ENCODE results near the gene AKT1S1. TPM values are rescaled to one million over a fixed set of nuclear protein-coding genes. Genes with fewer than 3 reads are reported as not detected.

AKT1S1 gene
- total RNA-seq, 1 donor from 2014 or later, result 48.8 TPM

GRCh38 chr19:49887665-49888509, 10.7 kb upstream of the AKT1S1 start:
- H3K36me3 Mint-ChIP-seq (ENCODE audit: insufficient read depth), result peaks cover 18% of the 10 kb centered on the region
- H3K27me3 Mint-ChIP-seq, result peaks cover 24% of the 10 kb centered on the region
- TF ChIP-seq CTCF (IDR thresholded peaks at IDR 0.05; ENCODE audit: unreplicated experiment), result no peak
- no peaks in the 10 kb centered on the region for H3K9me3 Mint-ChIP-seq (ENCODE audit: low read depth)
- H3K4me3 Mint-ChIP-seq (ENCODE audit: low read depth), result no peak overlapping the region
- DNase-seq (ENCODE audit: low spot score, unreplicated experiment), result no peak
- no peak overlapping the region for H3K27ac Mint-ChIP-seq
- peaks cover 1% of the 10 kb centered on the region for H3K4me1 Mint-ChIP-seq (ENCODE audit: low read depth)

- Mint-ChIP-seq H3K36me3 (ENCODE audit: insufficient read depth) (peaks cover 23% of the 10 kb centered on the region), H3K9me3 (ENCODE audit: low read depth) (no peaks in the 10 kb centered on the region), H3K4me3 (ENCODE audit: low read depth) (no peak overlapping the region), H3K4me1 (ENCODE audit: low read depth) (peaks cover 1% of the 10 kb centered on the region), H3K27ac (no peak overlapping the region), H3K27me3 (peaks cover 16% of the 10 kb centered on the region)
- DNase-seq (ENCODE audit: low spot score, unreplicated experiment), result no peak
- no peak for TF ChIP-seq CTCF (IDR thresholded peaks at IDR 0.05; ENCODE audit: unreplicated experiment)
Observed at GRCh38 chr19:49887037-49887664, 10.0 kb upstream of the AKT1S1 start.

GRCh38 chr19:49884760-49885159, 7.6 kb upstream of the AKT1S1 start:
- H3K4me3 Mint-ChIP-seq (ENCODE audit: low read depth), result no peak overlapping the region
- no peaks in the 10 kb centered on the region for H3K4me1 Mint-ChIP-seq (ENCODE audit: low read depth)
- peaks cover 31% of the 10 kb centered on the region for H3K36me3 Mint-ChIP-seq (ENCODE audit: insufficient read depth)
- H3K9me3 Mint-ChIP-seq (ENCODE audit: low read depth), result no peaks in the 10 kb centered on the region
- no peak for TF ChIP-seq CTCF (IDR thresholded peaks at IDR 0.05; ENCODE audit: unreplicated experiment)
- peaks cover 3% of the 10 kb centered on the region for H3K27me3 Mint-ChIP-seq
- DNase-seq (ENCODE audit: low spot score, unreplicated experiment), result no peak
- H3K27ac Mint-ChIP-seq, result no peak overlapping the region

GRCh38 chr19:49884109-49884508, 7.0 kb upstream of the AKT1S1 start:
- H3K9me3 Mint-ChIP-seq (ENCODE audit: low read depth), result no peaks in the 10 kb centered on the region
- no peaks in the 10 kb centered on the region for H3K4me1 Mint-ChIP-seq (ENCODE audit: low read depth)
- no peak overlapping the region for H3K27ac Mint-ChIP-seq
- no peak overlapping the region for H3K4me3 Mint-ChIP-seq (ENCODE audit: low read depth)
- peaks cover 32% of the 10 kb centered on the region for H3K36me3 Mint-ChIP-seq (ENCODE audit: insufficient read depth)
- no peak for TF ChIP-seq CTCF (IDR thresholded peaks at IDR 0.05; ENCODE audit: unreplicated experiment)
- no peaks in the 10 kb centered on the region for H3K27me3 Mint-ChIP-seq
- DNase-seq (ENCODE audit: low spot score, unreplicated experiment), result no peak

GRCh38 chr19:49883094-49883493, 5.9 kb upstream of the AKT1S1 start:
- H3K27ac Mint-ChIP-seq, result no peak overlapping the region
- H3K36me3 Mint-ChIP-seq (ENCODE audit: insufficient read depth), result peaks cover 31% of the 10 kb centered on the region
- peaks cover 7% of the 10 kb centered on the region for H3K4me1 Mint-ChIP-seq (ENCODE audit: low read depth)
- H3K9me3 Mint-ChIP-seq (ENCODE audit: low read depth), result no peaks in the 10 kb centered on the region
- H3K4me3 Mint-ChIP-seq (ENCODE audit: low read depth), result no peak overlapping the region
- no peaks in the 10 kb centered on the region for H3K27me3 Mint-ChIP-seq
- TF ChIP-seq CTCF (IDR thresholded peaks at IDR 0.05; ENCODE audit: unreplicated experiment), result no peak
- DNase-seq (ENCODE audit: low spot score, unreplicated experiment), result no peak

All from progenitor cell of endocrine pancreas (in vitro differentiated cells).